HK-2 (cell line): Measurements from ENCODE around the gene PRCP.
"Not testable (repeated sequence)": the region's sequence is repeated elsewhere in the genome, so short reads cannot be mapped to it uniquely, and the experiment has no call there.

ENCODE experiments used
- DNase-seq: peaks from one replicate; pipeline ENCODE4 v3.0.0-alpha.2; 2018; ENCODE audit not compliant: unreplicated experiment

Gene PRCP

GRCh38 chr11:82872377-82873150 is 27.7 kb downstream of the PRCP start:
- no peak for DNase-seq

DNA sequence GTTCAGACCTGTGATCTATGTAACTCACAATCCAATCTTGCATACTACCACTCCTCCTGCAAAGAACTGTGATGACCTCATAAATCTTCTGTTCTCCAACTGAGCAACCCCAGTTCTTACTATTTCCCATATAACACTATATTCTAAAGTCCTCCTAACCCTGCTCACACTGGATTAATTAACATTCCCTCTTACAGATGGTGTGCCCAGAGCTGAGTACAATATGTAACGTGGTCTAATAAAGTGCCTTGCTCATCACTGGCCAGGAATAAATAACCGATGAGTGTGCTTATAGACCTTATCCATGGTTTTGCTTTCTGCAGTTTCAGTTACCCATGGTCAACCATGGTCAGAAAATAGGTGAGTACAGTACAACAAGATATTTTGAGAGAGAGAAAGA is 28.6 kb downstream of the PRCP start:
- DNase-seq: no peak

GRCh38 chr11:82869657-82870056 is 30.6 kb downstream of the PRCP start:
- DNase-seq: no peak

- DNase-seq: peak; percentile 37
These were observed 32.6 kb downstream of the PRCP start for GRCh38 chr11:82867495-82868082.

DNA sequence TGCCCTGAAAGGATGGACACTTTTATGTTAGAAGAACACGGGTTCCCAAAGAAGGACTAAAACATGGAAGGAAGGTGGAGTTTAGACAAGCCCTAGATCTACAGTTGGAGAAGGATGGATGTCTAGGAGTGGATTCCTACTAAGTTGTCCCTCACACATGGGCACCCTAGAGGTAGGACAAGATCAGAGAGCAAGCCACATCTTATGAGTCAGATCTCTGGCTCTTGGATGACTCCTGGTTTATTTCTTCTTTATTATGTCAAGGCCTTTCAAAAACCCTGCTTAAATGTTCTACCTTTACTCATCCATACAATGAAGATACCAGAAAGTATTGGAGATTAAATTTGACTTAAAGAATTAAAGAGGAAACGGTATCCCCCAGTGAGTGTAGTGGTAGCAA is 34.4 kb downstream of the PRCP start:
- no peak for DNase-seq

DNA sequence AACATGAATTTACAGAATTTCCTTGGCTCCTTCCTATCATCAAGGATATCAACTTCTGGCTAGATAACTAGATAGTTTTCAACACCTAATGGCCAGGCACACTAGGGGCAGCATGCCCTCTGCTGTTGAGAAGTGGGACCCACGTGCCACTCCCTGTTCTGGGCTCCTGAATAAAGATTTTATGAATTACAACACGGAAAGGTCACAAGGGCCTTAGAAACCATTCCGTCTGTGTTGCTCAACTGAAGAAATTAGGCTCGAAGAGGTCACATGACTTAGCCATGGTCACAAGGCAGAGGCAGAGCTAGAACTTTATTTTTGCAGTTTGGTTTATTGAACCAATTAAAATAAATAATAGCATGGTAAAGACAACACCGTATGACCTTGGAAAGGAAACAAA is 36.0 kb downstream of the PRCP start:
- DNase-seq: peak; percentile 22

- no peak for DNase-seq
These were observed 37.0 kb downstream of the PRCP start for GRCh38 chr11:82863209-82863608.

- DNase-seq: no peak
These were observed 37.9 kb downstream of the PRCP start for GRCh38 chr11:82862379-82862778.

DNA sequence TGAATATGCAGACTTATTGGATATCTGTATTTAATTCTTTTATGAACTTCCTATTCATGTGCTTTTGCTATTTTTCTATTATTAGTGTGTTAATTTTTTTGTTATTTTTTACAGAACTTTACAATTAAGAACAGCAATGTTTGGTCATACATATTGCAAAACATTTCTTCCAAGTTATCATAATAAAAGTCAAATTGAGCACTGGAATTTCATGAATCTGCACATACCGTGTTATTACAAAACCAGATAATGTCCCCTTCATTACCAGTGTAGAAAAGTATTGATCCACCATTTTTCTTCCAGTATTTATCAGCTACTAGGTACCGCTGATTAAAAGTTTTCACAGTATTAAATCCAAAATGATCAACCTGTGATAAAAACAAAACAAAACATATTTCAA is 40.5 kb downstream of the PRCP start:
- DNase-seq: no peak

DNA sequence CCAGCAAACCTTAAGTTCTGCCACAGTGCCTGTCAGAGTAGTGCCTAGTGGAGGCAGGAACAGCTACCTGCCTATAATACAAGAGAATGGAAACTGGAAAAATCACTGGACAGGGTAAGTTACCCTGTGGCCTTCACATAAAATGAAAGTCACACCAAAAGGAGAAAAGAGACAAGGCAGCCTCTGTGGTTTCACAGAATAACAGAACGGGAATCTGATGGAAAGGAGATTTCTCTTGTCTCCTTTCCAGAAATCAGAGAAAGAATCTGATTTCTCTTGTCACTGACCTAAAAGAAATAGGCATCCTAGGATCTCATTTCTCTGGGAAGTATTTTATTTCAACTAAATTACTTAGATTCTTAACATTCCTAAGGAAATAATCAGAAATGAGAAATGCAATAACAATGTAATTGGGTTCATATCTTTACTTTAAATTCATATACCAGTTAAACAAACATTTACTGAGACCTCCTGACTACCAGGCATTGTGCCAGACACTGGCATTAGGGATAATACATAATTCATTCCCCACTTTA is 41.6 kb downstream of the PRCP start:
- peak; percentile 11 for DNase-seq

- no peak for DNase-seq
These were observed 42.1 kb downstream of the PRCP start for GRCh38 chr11:82858133-82858532.

- no peak for DNase-seq
These were observed 43.1 kb downstream of the PRCP start for GRCh38 chr11:82857145-82857544.

GRCh38 chr11:82855616-82856015 is 44.6 kb downstream of the PRCP start:
- DNase-seq: no peak

GRCh38 chr11:82854916-82855315 is 45.3 kb downstream of the PRCP start:
- DNase-seq: not testable (repeated sequence)

DNA sequence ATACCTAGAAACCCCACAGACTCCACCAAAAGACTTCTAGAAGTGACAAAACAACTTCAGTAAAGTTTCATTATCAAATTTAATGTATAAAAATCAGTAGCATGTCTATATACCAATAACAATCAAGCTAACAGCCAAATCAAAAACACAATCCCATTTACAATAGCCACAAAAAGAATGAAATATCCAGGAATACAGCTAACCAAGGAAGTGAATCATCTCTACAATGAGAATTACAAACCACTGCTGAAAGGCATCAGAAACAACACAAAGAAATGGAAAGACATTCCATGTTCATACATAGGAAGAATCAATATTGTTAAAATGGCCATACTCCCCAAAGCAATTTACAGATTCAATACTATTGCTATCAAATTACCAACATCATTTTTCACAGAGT is 46.0 kb downstream of the PRCP start:
- no peak for DNase-seq

GRCh38 chr11:82848829-82849228 is 51.4 kb downstream of the PRCP start:
- no peak for DNase-seq

DNA sequence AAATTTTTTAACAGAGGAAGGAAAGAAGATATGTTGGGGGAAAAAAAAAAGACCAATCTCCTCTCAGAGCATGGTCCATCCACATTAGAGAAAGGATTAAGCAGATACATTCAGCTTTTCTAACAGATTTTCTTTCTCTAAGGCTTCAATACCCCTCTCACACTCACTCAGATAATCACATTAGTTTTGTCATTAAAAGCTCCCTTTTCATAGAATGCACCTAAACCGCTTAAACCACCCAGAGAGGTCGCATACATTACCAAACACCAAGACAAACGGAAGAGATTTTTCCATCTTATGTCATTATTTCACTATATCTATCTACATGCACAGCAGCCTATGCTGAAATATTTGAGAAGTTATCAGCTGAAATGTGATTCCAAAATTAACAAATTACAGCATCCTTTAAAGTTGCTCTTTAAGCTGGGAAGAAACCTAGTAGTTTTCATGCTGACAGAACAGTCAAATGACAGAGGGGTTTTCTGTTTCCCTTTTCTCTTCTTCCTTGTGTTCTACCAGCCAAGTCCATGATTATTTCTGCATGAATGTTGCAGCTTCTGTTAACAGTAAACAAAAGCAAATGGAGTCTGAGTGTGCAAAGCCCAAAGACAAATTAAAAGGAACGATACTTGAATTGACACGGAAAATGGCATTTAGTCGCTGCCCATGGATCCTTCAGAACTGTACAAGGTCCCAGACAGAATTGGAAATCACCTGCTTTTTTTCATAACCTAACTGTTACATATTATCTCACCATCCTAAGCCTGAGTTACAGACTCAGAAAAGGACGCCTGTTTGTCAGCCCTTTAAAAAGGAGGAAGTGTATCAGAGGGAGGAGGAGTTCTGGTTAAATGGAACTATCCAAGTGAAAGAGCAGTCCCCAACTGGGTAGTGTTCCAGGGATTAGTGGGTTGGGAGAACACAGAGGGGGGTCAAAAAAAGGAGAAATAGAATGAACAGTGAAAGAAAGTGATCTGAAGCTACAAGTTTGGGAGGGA is 54.6 kb downstream of the PRCP start:
- DNase-seq: no peak

DNA sequence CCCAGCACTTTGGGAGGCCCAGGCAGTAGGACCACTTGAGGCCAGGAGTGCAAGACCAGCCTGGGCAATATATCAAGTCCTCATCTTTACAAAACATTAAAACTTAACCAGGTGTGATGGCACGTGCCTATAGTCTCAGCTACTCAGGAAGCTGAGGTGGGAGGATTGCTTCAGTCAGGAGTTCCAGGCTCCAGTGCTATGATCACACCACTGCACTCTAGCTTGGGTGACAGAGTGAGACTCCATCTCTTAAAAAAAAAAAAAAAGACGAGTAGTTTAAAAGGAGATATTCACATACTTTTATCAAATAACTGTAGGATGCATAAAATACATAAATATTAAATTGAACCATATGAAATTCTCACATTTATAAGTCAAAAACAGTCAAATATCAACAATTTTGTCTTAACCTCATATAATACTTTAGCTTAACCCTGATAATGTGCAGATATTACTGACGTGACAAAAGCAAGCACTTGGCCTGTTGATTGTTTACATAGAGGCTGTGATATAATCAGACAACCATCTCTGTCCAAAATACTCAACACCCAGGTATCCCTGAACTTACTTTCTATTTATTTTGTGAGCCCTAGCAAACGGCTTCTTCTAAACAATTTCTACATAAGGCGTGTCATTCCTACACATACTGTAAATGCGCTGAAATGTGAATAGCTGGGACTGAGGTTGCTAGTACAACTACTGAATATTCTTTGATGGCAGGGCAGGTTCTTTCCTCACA is 57.0 kb downstream of the PRCP start:
- no peak for DNase-seq

DNA sequence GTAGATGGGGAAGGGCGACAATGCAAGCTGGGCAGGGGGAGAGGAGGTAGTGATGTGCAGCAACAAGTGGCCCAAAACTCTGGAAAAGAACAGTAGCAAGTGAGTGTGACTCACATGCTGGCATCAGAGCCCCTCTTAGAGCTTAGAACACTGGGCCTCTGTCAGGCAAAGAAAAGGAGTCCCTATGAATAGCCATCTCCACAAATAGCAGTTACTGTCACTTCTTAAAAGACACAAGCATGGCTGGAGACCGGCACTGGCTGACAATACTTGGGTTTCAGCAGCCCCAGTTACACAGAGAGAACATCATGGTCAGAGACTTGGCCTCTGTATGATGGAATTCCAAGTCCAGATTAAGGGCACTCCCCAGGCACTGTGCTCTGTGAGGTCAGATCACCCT is 58.2 kb downstream of the PRCP start:
- no peak for DNase-seq

- no peak for DNase-seq
These were observed 62.6 kb downstream of the PRCP start for GRCh38 chr11:82837650-82838049.

GRCh38 chr11:82832983-82833382 is 67.2 kb downstream of the PRCP start:
- DNase-seq: no peak

DNA sequence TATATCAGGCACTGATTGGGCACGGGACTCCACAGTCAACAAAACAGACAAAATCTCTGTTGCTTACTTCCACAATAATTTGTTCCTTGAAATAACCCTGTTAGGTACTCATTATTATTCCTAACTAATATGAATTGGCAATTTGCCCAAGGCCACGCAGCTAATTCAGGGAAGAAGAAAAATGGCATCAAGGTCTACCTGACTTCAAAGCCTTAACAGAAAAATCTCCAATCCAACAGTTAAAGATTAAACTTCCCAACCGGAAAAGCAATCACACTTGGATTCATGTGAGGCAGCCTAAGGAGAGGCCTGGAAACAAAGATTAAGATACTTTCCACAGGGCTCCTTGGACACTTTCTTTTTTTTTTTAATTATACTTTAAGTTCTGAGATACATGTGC is 68.9 kb downstream of the PRCP start:
- no peak for DNase-seq
